Measurements from ENCODE around the gene PAQR5. TPM values are rescaled to one million over a fixed set of nuclear protein-coding genes. Genes with fewer than 3 reads are reported as not detected.

Gene PAQR5
- total RNA-seq, 1 experiment from 2014 or later = 9.4 TPM

GRCh38 chr15:69377216-69377970 is 78.7 kb downstream of the PAQR5 start:
- H3K9me3 Mint-ChIP-seq = peaks cover 8% of the 10 kb centered on the region
- H3K4me1 Mint-ChIP-seq = peaks cover 16% of the 10 kb centered on the region
- CTCF ChIA-PET = interaction anchor here (0.6 to 1.4 kb wide), 3 partner anchors 17 to 346 kb away, joined by 3 to 4 read pairs (median 3); no protein-coding TSS in a partner anchor
- no peak for TF ChIP-seq ZBTB21 (CRISPR knock-in tag; IDR thresholded peaks at IDR 0.05; ENCODE audit: borderline replicate concordance)
- DNase-seq (ENCODE audit: low spot score) = no peak
- no peak overlapping the region for H3K4me3 Mint-ChIP-seq
- POLR2A ChIA-PET = interaction anchor here (0.7 kb wide), 1 partner anchor 31 kb away, joined by 5 read pairs; no protein-coding TSS in a partner anchor
- no peaks in the 10 kb centered on the region for H3K27me3 Mint-ChIP-seq (ENCODE audit: low read depth)
- H3K27ac Mint-ChIP-seq = no peak overlapping the region
- H3K36me3 Mint-ChIP-seq = peaks cover 7% of the 10 kb centered on the region
- ATAC-seq = no peak

DNA sequence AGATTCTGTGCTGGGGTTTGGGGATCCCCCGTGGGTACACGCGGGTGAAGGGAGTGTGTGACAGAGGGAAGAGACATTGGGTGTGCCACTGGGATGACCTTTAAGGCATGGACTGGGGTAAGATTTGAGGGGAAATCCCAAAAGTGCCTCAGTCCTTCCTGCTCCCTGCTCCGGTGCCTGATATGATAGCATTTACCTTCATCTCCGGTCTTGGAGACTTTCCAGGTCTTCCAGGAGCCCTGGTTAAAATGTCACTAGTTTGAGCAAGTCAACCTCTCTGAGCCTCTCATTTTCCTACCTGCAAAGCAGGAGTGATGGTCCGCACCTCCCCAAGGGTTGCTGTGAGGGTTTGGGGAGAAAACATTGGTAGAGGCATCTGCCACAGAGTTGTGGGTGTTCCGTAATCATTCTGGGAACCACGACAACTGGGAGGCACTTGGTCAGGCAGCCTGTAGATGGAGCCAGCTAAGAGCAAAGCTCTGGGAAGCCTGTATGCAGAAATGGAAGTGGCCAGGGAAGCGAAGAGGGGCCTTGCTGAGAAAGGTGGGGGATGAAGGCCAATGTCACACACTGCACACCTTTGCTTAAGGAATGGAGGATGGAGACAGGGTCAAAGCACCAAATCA is 81.5 kb downstream of the PAQR5 start:
- TF ChIP-seq ZMAT4 (CRISPR knock-in tag; IDR thresholded peaks at IDR 0.05) (no peak), ZNF532 (CRISPR knock-in tag; IDR thresholded peaks at IDR 0.05; ENCODE audit: borderline replicate concordance) (no peak), MLX (CRISPR knock-in tag; IDR thresholded peaks at IDR 0.05) (no peak), PREB (CRISPR knock-in tag; IDR thresholded peaks at IDR 0.05; ENCODE audit: borderline replicate concordance) (no peak), AFF4 (CRISPR knock-in tag; IDR thresholded peaks at IDR 0.05; ENCODE audit: borderline replicate concordance) (no peak)
- TF ChIP-seq, protein P1, sequence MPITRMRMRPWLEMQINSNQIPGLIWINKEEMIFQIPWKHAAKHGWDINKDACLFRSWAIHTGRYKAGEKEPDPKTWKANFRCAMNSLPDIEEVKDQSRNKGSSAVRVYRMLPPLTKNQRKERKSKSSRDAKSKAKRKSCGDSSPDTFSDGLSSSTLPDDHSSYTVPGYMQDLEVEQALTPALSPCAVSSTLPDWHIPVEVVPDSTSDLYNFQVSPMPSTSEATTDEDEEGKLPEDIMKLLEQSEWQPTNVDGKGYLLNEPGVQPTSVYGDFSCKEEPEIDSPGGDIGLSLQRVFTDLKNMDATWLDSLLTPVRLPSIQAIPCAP (CRISPR knock-in tag; IDR thresholded peaks at IDR 0.05) = no peak
- TF ChIP-seq, protein P2, sequence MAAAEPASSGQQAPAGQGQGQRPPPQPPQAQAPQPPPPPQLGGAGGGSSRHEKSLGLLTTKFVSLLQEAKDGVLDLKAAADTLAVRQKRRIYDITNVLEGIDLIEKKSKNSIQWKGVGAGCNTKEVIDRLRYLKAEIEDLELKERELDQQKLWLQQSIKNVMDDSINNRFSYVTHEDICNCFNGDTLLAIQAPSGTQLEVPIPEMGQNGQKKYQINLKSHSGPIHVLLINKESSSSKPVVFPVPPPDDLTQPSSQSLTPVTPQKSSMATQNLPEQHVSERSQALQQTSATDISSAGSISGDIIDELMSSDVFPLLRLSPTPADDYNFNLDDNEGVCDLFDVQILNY (CRISPR knock-in tag; IDR thresholded peaks at IDR 0.05) = no peak
- DNase-seq (ENCODE audit: low spot score) = peak; percentile 65
- CTCF ChIA-PET = interaction anchor here (0.6 to 3.8 kb wide), 11 partner anchors 8 to 706 kb away, joined by 3 to 23 read pairs (median 3); no protein-coding TSS in a partner anchor
- POLR2A ChIA-PET = no interaction called here
- H3K36me3 Mint-ChIP-seq = no peaks in the 10 kb centered on the region
- H3K27ac Mint-ChIP-seq = peak overlapping the region; percentile 25; the same call in 1 of the 2 replicates
- H3K27me3 Mint-ChIP-seq (ENCODE audit: low read depth) = no peaks in the 10 kb centered on the region
- no peak overlapping the region for H3K4me3 Mint-ChIP-seq
- H3K9me3 Mint-ChIP-seq = no peaks in the 10 kb centered on the region
- peak; percentile 98 for ATAC-seq
- peaks cover 16% of the 10 kb centered on the region for H3K4me1 Mint-ChIP-seq

All from WTC11 (cell line).